Stimulated activated CD4-positive, alpha-beta T cell treated with anti-CD3 and anti-CD28 coated beads, Interleukin-4, amount 100 ng/mL, for 48 hours (primary cell): Measurements from ENCODE around the gene ARHGAP26.
"Not testable (repeated sequence)": the region's sequence is repeated elsewhere in the genome, so short reads cannot be mapped to it uniquely, and the experiment has no call there.

ENCODE experiments used
- DNase-seq, 2 donors: peaks; one replicate each; pipeline ENCODE4 v3.0.0-alpha.2; 2020; ENCODE audit warnings: low read depth in 2 of 2

The ARHGAP26 gene

DNA sequence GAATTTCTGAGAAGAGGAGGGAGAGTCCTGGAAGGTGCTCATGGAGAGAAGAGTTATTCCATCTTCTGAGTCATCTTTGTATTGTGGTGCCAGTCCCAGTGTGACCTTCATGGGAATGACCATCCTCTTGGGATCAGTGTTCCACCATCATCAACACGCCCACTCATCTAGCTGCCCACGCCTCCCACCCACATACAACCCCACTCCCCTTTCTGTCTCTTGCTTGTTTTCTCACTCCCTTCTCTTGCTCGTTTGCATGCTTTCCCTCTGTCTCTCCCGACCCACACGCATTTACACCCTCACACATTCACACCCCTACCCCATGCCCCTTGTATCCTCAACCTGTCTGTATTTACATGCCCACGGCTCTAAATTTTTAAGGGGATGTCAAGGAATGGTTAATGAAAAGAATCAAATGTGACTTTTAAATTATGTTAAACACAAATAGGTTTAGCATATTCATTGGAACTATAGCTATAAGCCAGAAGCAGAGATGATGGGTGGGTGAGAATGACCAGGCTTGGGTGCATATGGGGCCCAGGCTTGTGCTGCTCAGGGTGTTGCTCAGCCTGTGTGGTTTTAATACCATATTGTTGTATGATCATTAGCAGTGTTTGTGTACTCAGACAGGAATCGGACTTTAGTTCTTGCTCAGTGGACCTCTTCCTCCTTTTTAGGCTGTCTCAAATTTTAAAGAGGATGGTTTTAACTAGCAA, 160.4 kb downstream of the ARHGAP26 start:
- no peak for DNase-seq

DNA sequence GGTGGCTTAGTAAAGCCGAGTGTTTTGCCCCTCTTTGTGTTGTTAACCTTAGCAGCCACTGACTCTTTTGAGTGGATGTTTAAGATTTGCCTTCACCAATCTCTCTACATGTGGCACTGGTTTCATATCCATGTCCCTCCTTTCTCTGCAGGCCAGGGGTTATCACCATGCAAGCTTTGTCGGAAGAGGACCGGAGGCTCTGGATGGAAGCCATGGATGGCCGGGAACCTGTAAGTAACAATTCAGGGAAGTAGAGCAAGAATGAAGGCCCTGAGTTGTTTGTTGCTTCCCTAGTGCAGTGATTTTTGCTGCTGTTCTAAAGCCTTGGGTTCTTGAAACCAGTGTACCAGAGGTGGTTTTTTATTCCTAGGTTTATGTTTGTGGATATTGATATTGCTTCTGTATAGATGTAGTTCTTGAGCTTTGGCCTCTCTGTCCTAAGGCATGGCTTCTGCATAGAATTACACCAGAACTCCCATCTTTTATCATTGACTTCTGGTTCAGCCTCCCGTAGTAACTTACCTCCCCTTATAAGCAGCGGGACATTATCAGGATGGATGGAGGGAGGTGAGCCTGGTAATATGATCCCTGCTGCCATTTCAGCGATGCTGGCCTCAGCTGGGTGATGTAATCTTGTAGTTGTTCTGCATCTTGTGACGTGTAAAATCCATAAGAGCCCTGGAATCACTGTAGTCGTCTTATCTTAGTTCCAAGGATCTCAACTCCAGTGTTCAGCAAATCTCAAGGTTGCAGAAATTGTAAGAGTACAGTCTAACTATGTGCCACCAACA, 161.9 kb downstream of the ARHGAP26 start:
- no peak for DNase-seq

DNA sequence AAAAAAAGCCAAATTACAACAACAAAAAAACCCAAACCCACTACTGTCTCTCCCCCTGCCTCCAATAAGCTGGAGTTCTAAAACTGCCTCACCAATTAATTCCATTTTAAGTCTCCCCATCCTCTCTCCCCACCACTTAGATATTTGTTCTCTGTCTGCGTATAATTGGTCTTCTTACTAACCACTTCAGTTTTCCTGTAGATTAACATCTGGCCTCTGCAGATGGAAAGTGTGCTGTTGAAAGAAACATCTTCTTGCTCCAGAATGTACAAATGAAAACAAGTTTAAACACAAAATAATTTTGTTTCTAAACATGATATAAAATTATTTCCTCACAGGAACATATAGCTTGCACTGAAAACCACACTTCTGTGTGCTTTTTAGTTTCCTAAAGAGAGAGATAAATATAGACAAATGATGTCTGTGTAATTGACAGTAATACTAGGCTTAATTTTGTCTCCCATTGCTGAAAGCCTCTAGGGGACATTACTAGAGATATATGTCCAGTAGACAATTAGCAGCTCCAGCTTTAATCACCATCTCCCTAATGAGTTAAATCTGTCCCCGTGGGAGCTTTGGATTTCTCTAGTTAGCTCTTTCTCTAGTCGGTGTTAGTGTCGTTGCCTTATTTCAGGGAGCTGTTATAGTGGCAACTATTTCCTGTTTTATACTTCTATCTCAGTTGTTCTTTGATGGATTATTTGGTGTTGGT, 164.0 kb downstream of the ARHGAP26 start:
- no peak for DNase-seq

DNA sequence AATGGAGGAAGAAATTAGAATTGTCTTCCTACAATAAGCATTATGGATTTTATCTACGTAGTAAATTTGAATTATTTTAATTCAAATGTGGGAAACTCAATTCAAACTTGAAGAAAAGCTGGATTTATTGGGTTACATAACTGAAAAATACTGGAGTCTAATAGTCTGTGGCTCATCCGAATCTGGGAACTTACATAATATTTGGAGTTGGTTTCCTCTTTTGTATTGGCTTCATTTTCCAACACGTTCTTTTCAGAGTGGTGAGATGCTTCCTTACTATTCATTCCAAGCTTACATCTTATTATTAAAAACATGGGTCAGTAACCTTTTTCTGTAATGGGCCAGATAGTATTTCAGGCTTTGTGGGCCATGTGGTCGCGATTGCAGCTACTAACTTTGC, 164.8 kb downstream of the ARHGAP26 start:
- no peak for DNase-seq

DNA sequence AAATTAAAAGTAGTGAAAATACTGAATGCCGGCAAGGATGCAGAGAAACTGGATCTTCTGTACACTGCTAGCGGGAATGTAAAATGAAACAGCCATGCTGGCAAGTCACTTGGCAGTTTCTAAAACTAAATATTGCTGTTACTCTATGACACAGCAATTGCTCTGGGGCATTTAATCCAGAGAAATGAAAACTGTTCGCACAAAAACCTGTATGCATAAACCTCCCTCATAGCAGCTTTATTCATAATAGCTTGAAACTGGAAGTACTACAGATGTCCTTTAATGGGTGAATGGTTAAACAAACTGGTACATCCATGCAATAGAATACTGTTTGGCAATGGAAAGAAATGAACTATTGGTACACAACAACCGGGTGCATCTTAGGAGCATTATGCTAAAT, 167.2 kb downstream of the ARHGAP26 start:
- no peak for DNase-seq

DNA sequence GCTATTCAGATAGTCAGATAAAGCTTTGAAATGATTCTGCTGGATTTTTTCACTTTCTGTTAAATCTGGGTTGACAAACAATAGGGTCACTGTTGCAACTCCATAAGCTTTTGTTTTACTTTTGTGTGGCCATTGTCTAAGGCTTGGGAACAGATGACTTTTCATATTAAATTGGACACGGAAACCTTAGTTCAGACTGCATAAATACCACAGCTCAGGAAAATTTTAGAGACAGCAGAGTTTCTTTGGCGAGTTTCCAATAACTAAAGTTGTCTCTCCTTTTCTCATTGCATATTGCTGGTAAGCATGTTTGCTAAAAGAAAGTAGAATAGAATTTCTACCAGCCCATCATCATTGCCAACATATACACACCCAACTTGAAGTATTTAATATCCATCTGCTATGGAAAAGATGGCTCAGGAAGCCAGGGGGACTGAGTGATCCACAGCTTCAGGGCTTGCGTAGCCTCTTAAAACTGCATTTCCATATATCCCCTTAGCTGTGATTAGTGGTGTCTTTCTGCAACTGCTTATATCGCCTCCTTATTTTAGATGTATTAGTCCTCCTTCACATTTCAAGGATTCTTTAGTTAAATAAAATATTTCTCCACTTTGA, 168.2 kb downstream of the ARHGAP26 start:
- no peak for DNase-seq

DNA sequence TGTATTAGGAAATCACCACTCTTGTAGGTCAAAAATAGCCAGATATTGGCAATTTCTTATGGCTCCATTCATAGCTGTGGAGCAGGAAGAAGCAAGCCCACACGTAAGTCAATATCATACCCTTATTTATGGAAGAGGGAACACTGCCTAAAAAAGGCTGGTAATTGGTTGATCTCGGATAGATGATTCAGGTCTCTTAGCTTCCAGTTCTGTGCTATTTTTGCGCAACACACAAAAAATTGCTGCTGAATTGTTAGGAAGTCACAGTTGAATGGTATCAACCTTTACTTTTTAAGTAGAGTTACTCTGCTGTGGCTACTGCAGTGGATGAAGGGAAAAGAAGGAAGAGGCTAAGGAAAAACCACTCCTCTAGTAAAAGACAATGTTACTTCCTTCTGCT, 168.8 kb downstream of the ARHGAP26 start:
- DNase-seq = no peak

DNA sequence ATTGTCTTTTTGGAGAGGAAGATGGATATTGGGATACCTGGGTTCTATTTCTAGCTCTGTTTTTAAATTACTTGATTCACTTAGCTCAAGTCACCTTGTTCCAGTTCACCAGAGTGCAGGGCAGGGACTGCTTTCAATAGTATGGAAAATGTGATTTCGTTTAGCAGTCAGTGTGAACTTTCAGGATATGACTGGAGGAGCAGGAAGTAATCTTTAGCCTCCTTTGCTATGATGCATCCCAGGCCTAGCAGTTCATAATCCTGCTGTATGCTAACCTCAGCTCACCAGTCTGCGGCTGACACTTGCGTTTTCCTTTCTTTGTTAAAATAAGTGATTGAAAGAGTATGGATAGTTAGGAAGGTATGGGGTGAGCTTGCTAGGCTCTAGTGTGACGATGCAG, 169.7 kb downstream of the ARHGAP26 start:
- DNase-seq = no peak

DNA sequence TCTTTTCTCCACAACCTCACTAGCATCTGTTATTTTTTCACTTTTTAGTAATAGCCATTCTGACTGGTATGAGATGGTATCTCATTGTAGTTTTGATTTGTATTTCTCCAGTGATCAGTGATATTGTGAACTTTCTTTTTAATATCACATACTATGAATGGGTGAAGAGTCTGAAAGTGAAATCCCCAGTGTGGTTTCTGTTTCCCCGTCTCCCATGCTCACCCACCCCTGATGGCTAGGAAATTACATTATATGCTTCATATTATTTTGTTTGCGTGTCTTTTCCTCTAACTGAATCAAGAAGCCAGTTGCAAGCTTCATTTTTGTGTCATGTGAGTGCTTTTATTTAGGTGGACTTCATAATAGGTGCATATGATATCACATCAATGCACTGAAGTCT, 171.1 kb downstream of the ARHGAP26 start:
- no peak for DNase-seq

DNA sequence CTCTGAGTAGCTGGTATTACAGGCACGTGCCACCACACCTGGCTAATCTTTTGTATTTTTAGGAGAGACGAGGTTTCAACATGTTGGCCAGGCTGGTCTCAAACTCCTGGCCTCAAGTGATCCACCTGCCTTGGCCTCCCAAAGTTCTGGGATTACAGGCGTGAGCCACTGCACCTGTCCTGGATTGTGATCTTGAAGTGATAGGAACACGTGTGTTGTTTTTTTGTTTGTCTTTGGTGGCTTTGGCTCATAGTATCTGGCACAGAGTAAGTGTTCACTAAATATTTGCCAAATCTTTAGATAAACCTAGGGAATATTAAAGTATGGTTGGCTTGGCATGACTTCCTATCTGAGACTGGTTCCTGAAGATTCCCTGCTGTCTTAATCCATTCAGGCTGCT, 172.7 kb downstream of the ARHGAP26 start:
- no peak for DNase-seq

DNA sequence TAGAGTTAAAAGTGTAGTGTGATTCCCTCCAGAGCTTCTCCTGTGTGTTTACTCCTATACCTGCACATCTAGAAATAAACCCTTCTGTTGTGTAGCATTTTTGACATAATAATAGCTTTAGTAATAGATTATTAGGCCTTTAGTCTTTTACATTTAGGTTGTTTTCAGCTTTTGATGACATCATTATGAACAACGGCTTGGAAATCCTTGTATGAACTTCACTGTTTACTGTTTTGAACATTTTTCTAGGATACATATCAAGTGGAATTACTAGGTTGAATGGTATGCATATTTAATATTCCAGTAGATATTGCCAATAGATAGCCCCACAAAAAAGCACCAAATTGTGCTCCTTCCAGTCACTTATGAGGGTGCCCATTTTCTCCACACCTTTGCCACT, 174.0 kb downstream of the ARHGAP26 start:
- DNase-seq = no peak

DNA sequence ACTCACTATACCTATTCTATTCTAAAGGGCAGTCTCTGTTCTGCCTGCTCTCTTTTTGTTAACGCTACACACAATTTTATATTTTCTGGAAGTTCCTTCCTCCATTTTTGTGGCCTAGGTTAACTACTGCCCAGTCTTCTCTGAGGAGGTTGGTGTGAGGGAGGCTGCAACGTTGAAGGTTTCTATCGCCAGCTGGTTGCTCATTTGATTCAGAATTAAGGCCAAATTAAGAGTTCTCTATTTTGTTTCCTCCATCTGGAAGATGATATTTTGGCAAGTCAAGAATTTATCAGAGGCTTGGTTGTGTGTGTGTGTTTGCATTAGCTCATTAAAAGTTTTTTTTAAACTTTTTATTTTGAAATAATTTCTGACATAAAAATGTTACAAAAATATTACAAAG, 175.1 kb downstream of the ARHGAP26 start:
- no peak for DNase-seq

DNA sequence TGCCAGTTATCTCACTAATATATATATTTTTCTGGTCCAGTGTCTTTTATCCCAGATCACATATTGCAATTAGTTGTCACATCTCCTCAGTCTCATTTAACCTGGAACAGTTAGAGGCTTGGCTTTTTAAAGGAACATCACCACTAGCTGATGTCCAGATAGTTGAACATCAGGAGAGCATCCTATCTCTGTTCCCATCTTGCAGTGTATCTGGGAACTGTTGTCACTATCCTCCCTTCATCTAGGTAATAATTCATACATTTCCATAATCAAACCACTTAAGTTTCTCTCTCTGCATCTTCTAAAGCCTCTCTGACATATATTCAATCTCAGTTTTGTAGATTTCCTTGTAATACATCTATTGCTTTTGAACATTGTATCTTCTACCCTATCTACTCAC, 175.7 kb downstream of the ARHGAP26 start:
- no peak for DNase-seq

DNA sequence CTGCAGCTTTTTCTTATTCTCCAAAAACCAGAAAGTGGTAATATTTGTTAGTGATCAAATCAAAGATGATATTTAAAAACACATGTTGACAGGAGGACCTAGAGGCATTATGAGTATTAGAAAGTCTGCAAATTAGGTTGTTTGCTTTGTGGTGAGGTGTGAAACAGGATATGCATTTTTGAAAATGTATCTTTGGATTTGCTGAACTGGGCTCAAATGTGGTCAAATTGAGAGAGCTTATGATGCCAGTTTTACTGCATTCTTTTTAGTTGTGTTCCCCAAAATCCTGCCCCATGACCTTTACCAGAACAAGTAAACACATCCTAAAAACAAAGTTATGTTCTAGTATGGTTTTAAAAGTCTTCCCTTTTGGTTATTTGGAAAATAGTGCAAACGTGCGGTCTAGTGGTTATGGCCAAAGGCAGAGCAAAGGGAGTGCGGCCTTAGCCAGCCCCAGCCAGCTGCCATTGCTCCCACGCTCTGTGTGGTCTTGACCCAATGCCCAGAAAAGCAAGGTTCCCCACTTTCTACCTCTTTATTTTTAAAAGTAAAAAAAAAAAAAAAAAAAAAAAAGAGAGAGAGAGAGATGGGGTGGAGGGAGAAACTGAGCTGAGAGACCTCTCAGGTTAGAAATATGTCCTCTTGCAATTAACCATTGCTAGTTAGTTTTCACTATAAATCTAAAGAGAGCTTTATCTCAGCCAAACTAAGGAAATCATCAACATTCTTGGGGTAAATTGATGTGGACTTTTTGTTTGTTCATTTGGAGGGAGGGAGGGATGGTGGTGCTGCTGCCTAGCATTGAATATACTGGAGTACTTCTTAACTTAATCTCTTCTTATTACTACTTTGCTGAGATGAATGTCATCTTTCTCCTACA, 176.6 kb downstream of the ARHGAP26 start:
- no peak for DNase-seq

DNA sequence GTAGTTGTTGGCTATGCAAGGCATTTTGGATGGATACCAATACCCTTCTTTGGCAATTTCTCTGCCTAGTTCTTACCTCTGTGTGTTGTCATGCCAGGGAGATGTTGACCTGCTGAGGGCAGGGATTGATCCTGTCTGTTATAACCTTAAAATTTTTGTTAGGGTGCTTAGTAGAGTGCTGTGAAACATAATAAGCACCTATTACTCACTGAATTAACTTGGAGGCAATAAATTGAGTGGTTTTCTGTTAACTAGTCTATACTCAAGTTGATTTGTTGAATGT, 177.2 kb downstream of the ARHGAP26 start:
- DNase-seq = no peak

DNA sequence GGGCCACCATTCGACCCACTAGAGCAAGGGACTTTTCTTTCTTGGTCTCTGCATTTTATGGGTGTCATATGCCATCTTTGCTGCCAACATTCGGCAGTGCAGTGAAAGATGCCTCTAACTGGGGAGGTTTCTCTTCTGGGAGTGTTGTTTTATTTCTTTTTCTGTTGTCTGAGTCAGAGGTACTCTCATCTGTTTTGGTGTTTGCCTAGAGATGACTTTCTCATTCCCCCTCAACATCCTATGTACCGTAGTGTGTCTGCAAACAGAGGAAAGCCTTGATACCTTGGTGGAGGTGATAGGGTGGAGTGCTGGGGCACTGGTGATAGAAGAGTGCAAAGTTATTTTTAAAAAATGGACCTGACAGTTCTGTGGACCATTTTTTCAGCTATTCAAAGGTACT, 182.1 kb downstream of the ARHGAP26 start:
- DNase-seq = no peak

DNA sequence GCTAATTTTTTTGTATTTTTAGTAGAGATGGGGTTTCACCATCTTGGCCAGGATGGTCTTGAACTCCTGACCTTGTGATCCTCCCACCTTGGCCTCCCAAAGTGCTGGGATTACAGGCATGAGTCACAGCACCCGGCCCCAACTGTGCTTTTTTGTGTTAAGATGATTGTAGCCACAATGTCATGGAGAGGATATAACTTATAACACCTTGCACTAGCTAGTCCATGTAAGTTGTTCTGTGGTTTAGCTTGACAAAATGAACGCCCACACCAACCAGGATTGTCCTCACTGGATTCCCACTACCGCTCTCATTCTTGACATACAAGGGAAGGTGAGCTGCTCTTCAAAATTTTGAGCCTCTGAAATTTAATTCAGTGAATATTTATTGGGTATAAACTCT, 182.7 kb downstream of the ARHGAP26 start:
- DNase-seq = not testable (repeated sequence)

DNA sequence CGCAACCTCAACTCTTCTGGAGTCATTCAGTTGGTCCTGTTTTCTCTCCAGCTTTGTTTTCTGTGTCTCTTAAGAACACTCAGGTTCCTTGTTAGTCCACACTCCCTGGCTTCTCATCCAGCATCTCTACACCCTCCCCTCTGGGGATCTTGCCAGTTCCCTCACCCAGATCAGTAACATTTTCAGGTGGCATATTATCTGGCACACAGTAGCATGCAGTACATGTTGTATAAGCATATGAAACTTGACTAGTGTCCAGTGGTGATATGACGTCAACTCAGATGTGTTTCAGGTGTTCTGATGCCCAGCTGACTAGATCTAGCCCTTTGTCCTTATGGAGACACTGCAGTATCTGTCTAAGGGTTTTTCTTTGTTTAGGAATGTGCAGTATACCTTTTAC, 184.3 kb downstream of the ARHGAP26 start:
- no peak for DNase-seq

DNA sequence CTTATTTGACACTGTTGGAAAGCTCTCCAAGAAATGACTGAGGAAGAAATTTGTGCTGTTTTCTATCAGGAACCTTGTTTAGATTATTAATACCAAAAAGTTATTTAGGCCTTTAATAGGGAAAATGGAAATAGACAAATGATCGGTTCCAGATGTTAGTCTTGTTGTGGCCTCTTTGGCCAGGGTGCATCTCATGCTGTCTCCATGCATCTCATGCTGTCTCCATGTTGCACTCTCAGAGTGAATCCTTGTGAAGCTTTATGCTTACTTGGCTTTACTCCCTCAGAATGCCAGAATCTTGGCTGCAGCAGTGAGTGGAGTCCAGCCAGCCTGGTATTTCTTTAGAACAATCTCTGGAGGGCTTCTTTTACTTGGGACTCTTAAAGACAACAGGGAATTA, 185.5 kb downstream of the ARHGAP26 start:
- DNase-seq = no peak

DNA sequence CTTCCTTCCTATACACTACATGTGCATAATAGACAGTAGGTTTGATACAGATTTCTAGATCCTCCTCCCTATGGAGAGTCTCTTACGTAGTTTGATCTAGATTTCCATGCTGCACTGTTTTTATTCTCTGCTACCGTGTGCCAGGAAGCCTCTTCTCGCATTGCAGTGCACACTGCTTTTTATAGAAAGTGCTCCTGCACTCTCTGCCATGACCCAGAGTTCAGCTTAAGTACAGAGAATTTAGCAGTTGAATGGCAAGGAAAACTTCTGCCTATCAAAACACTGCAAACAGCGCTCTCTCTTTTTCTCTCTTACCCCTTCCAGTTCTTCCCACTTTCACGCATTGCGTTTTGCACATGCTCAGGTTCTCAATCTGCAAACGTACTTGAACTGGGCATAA, 187.4 kb downstream of the ARHGAP26 start:
- no peak for DNase-seq

DNA sequence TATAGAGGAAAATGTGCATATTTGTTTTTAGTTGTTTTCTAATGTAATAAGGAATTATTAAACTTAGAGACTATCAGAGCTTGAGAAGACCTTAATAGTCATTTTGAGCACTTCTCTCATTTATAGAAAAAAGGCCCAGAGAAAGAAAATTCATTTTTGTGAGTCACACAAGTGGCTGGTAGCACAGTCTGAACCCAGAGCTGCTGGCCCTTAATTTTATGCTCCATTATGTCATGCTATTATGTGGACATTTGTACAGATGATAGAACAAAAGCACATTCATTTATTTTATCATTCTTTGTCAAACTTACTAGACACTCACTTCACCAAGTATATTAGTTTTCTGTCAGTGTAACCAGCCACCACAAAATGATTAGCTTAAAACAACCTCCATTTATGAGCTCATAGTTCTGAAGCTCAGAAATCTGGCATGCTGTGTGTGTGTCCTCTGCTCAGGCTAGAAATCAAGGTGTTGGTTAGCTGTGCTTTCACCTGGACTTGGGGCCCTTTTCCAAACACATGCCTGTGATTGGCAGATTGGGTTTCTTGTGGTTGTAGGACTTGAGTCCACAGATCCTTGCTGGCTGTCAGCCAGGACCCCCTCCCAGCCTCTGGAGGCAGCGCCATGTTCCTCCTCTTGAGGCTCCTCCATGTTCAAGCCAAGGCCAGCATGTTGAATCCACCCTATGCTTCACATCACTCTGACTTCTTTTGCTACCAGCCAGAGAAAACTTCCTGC, 188.9 kb downstream of the ARHGAP26 start:
- DNase-seq = no peak
